HepG2 (cell line): Measurements from ENCODE around the gene MED1. TPM values are rescaled to one million over a fixed set of nuclear protein-coding genes. Genes with fewer than 3 reads are reported as not detected.

Source experiments
- ATAC-seq: fragments of 200-7000 bp; cut with Tn5 transposase; 3 replicates; pipeline ENCODE4 v1.9.1; 2020; ENCODE audit warnings: mild to moderate bottlenecking, moderate library complexity
- BruUV-seq: library from RNA; stranded (reverse); fragments of 400-500 nt; replicated peaks from 2 replicates; lab custom pipeline; 2021; lab: Mats Ljungman, UMichigan
- CTCF ChIA-PET: fragments of 300-600 bp; formaldehyde crosslinking; extraction: SDS; loops from one replicate; lab custom pipeline; 2021; ENCODE audit warnings: low total read pairs, inconsistent platforms, low intra/inter-chr PET ratio; lab: Yijun Ruan, JAX
- POLR2A ChIA-PET: fragments of 350-600 bp; sonication (Branson Sonifier 250); formaldehyde crosslinking; loops from one replicate; lab custom pipeline; 2020; ENCODE audit warnings: antibody characterized with exemption, inconsistent platforms; lab: Yijun Ruan, JAX
- DNase-seq: peaks from one replicate; pipeline ENCODE4 v3.0.0-alpha.2; 2015; ENCODE audit warnings: low spot score
- FAIRE-seq: peaks from 3 replicates; lab custom pipeline; 2011; peaks lifted over from hg19 to GRCh38; lab: Jason Lieb, UNC
- H2AFZ ChIP-seq: one replicate; pipeline ENCODE4 v1.6.1; 2011; ENCODE audit warnings: low read length, inconsistent platforms
- H3K27ac ChIP-seq: fragments of 300-600 bp; 3 replicates; pipeline ENCODE4 v1.8.0; 2011; ENCODE audit warnings: mixed run types, mild to moderate bottlenecking, mixed read lengths, low read length, inconsistent platforms; ENCODE audit not compliant: insufficient read depth; ENCODE audit errors: extremely low read length
- H3K27me3 ChIP-seq, 2 experiments: fragments of 200-600 bp in 1 of 2; 2 replicates in 1 of 2; 3 replicates in 1 of 2; pipeline versions ENCODE4 v1.6.0 to v1.8.0; 2011; ENCODE audit warnings: low read length in 2 of 2, mild to moderate bottlenecking in 2 of 2, moderate library complexity in 2 of 2, inconsistent platforms in 1 of 2; ENCODE audit not compliant: insufficient read depth in 2 of 2, control insufficient read depth in 1 of 2
- H3K36me3 ChIP-seq, 2 experiments: fragments of 200-600 bp in 1 of 2; replicated peaks in 1 of 2; 2 replicates in 1 of 2; 3 replicates in 1 of 2; pipeline versions ENCODE4 v1.5.1 to v1.8.0; 2011; ENCODE audit warnings: low read length in 2 of 2, inconsistent platforms in 1 of 2; ENCODE audit not compliant: insufficient read depth in 2 of 2, control insufficient read depth in 1 of 2
- H3K4me1 ChIP-seq: 2 replicates; pipeline ENCODE4 v1.5.1; 2012; ENCODE audit warnings: low read length, inconsistent platforms; ENCODE audit not compliant: insufficient read depth
- H3K4me2 ChIP-seq: 2 replicates; pipeline ENCODE4 v1.6.0; 2011; ENCODE audit warnings: low read depth, low read length, inconsistent platforms
- H3K4me3 ChIP-seq, 3 experiments: fragments of 200-600 bp in 1 of 3; sonication (generic), shearing (Covaris generic) in 1 of 3; replicated peaks in 1 of 3; 2 replicates each; pipeline ENCODE4 v1.5.1; 2011 to 2016; ENCODE audit warnings: low read length in 3 of 3, inconsistent platforms in 2 of 3, low read depth in 2 of 3, mild to moderate bottlenecking in 2 of 3, control low read depth in 1 of 3, mixed read lengths in 1 of 3; ENCODE audit not compliant: insufficient read depth in 1 of 3
- H3K79me2 ChIP-seq: one replicate; pipeline ENCODE4 v1.6.1; 2011; ENCODE audit warnings: low read length, inconsistent platforms; ENCODE audit not compliant: insufficient read depth
- H3K9ac ChIP-seq: 2 replicates; pipeline ENCODE4 v1.6.0; 2011; ENCODE audit warnings: mild to moderate bottlenecking, low read depth, low read length, inconsistent platforms; ENCODE audit not compliant: insufficient read depth
- H3K9me3 ChIP-seq: 2 replicates; pipeline ENCODE4 v1.5.1; 2012; ENCODE audit warnings: mild to moderate bottlenecking, low read length
- H4K20me1 ChIP-seq: 2 replicates; pipeline ENCODE4 v1.6.0; 2011; ENCODE audit warnings: inconsistent platforms, mild to moderate bottlenecking, low read length, moderate library complexity; ENCODE audit not compliant: insufficient read depth
- ARNT2 ChIP-seq: sonication (generic); formaldehyde crosslinking; IDR thresholded peaks from 2 replicates; pipeline ENCODE4 v1.8.0; 2022; ENCODE audit warnings: mild to moderate bottlenecking, low read depth, missing genetic modification reagents, moderate library complexity
- EEA1 ChIP-seq: sonication (generic); formaldehyde crosslinking; IDR thresholded peaks from 2 replicates; pipeline ENCODE4 v1.5.1; 2020; ENCODE audit warnings: mild to moderate bottlenecking, missing genetic modification reagents, borderline replicate concordance
- EZH2 ChIP-seq: conservative IDR thresholded peaks from 2 replicates; pipeline ENCODE4 v1.6.1; 2012; ENCODE audit warnings: mild to moderate bottlenecking, low read depth, low read length, moderate library complexity
- KDM3A ChIP-seq: IDR thresholded peaks from 2 replicates; pipeline ENCODE4 v1.6.1; 2018; ENCODE audit warnings: low read depth, missing compliant biosample characterization
- MTA1 ChIP-seq: sonication (generic); formaldehyde crosslinking; IDR thresholded peaks from 2 replicates; pipeline ENCODE4 v1.4.0; 2020; ENCODE audit warnings: missing genetic modification reagents, mild to moderate bottlenecking, borderline replicate concordance
- NFIC ChIP-seq: IDR thresholded peaks from 2 replicates; pipeline ENCODE4 v1.6.1; 2012; ENCODE audit warnings: mild to moderate bottlenecking, low read length, inconsistent platforms
- PCBP2 ChIP-seq: fragments of 200-400 bp; formaldehyde crosslinking; optimal IDR thresholded peaks from 2 replicates; pipeline ENCODE3; 2018; ENCODE audit warnings: low read length, low read depth; ENCODE audit not compliant: poor library complexity, severe bottlenecking
- PHF5A ChIP-seq: IDR thresholded peaks from one replicate; pipeline ENCODE4 v1.6.1; 2018; ENCODE audit warnings: low read depth, missing genetic modification reagents; ENCODE audit not compliant: unreplicated experiment
- RAD51 ChIP-seq: fragments of 450-650 bp; IDR thresholded peaks from 2 replicates; pipeline ENCODE4 v1.6.1; 2016; ENCODE audit warnings: borderline replicate concordance
- SNAI1 ChIP-seq: sonication (generic); formaldehyde crosslinking; IDR thresholded peaks from 2 replicates; pipeline ENCODE4 v1.5.0; 2020; ENCODE audit warnings: mild to moderate bottlenecking, missing genetic modification reagents, borderline replicate concordance
- SPEN ChIP-seq: sonication (generic); formaldehyde crosslinking; IDR thresholded peaks from 2 replicates; pipeline ENCODE4 v1.5.1; 2020; ENCODE audit warnings: low read depth, mild to moderate bottlenecking, missing genetic modification reagents
- SRSF1 ChIP-seq: fragments of 200-400 bp; formaldehyde crosslinking; optimal IDR thresholded peaks from 2 replicates; pipeline ENCODE3; 2017; ENCODE audit warnings: mild to moderate bottlenecking, low read depth, low read length, moderate library complexity
- ZBTB38 ChIP-seq: sonication (generic); formaldehyde crosslinking; IDR thresholded peaks from 2 replicates; pipeline ENCODE4 v1.5.1; 2020; ENCODE audit warnings: mild to moderate bottlenecking, missing genetic modification reagents
- ZC3H4 ChIP-seq: sonication (generic); formaldehyde crosslinking; IDR thresholded peaks from 2 replicates; pipeline ENCODE4 v1.4.0; 2020; ENCODE audit warnings: missing genetic modification reagents, borderline replicate concordance
- ZNF205 ChIP-seq: IDR thresholded peaks from 2 replicates; pipeline ENCODE4 v1.6.1; 2018; ENCODE audit warnings: missing biosample characterization, missing genetic modification reagents
- ZNF446 ChIP-seq: sonication (generic); formaldehyde crosslinking; IDR thresholded peaks from 2 replicates; pipeline ENCODE4 v1.5.0; 2020; ENCODE audit warnings: mild to moderate bottlenecking, missing genetic modification reagents
- ZNF672 ChIP-seq: sonication (generic); formaldehyde crosslinking; IDR thresholded peaks from 2 replicates; pipeline ENCODE4 v1.8.1; 2022; ENCODE audit warnings: missing genetic modification reagents
- ZNF790 ChIP-seq: sonication (generic); formaldehyde crosslinking; IDR thresholded peaks from 2 replicates; pipeline ENCODE4 v1.8.0; 2022; ENCODE audit warnings: missing genetic modification reagents, mild to moderate bottlenecking, borderline replicate concordance
- WGBS: methylation state at CpG from one replicate; pipeline ENCODE4 v1.1.6; 2017; ENCODE audit warnings: low lambda C conversion rate; 5-methylcytosine and 5-hydroxymethylcytosine counted together
- in situ Hi-C: cut with HindIII; loops from 2 replicates; pipeline ENCODE4 v1.10.0; 2017; ENCODE audit warnings: low pct_unique_long_range_greater_than_20kb; ENCODE audit not compliant: extremely low pct_ligation_motif_present
- intact Hi-C: fragments of 100-400 bp; cut with micrococcal nuclease; formaldehyde crosslinking; loops from one replicate; pipeline ENCODE4 v1.10.0; 2022; ENCODE audit not compliant: unreplicated experiment
- polyA plus RNA-seq, 8 experiments: library from polyadenylated mRNA; depleted of rRNA in 3 of 8; stranded (reverse) in 7 of 8; unstranded in 1 of 8; fragments of >200 nt; fragmentation: Illumina TruSeq in 4 of 8; extraction: Trizol in 4 of 8; gene quantifications; 2 replicates each; pipeline versions ENCODE4 v1.2.1 to v1.2.3, GENCODE V29; 2011 to 2016; ENCODE audit warnings: low read depth in 4 of 8, missing spikeins in 1 of 8, mixed read lengths in 1 of 8; ENCODE audit not compliant: insufficient read depth in 1 of 8
- total RNA-seq, 5 experiments: library from RNA; depleted of rRNA; stranded (reverse); fragments of >200 nt; fragmentation: Illumina TruSeq; extraction: Trizol; gene quantifications; 2 replicates each; pipeline ENCODE4 v1.2.3, GENCODE V29; 2016; ENCODE audit warnings: low read depth in 1 of 5
- TF ChIP-seq, protein P1 (sequence below): sonication (generic); formaldehyde crosslinking; IDR thresholded peaks from 2 replicates; pipeline ENCODE4 v1.4.0; 2020; ENCODE audit warnings: missing genetic modification reagents
- TF ChIP-seq, protein P2 (sequence below): sonication (generic); formaldehyde crosslinking; IDR thresholded peaks from 2 replicates; pipeline ENCODE4 v1.4.0; 2020; ENCODE audit warnings: missing genetic modification reagents, borderline replicate concordance

Gene MED1
- total and polyA plus RNA-seq, 2 of the 13 experiments (the other 11 are each of a cell fraction or from before 2014, with no cell fraction given), result 37.5 to 40.1 TPM

DNA sequence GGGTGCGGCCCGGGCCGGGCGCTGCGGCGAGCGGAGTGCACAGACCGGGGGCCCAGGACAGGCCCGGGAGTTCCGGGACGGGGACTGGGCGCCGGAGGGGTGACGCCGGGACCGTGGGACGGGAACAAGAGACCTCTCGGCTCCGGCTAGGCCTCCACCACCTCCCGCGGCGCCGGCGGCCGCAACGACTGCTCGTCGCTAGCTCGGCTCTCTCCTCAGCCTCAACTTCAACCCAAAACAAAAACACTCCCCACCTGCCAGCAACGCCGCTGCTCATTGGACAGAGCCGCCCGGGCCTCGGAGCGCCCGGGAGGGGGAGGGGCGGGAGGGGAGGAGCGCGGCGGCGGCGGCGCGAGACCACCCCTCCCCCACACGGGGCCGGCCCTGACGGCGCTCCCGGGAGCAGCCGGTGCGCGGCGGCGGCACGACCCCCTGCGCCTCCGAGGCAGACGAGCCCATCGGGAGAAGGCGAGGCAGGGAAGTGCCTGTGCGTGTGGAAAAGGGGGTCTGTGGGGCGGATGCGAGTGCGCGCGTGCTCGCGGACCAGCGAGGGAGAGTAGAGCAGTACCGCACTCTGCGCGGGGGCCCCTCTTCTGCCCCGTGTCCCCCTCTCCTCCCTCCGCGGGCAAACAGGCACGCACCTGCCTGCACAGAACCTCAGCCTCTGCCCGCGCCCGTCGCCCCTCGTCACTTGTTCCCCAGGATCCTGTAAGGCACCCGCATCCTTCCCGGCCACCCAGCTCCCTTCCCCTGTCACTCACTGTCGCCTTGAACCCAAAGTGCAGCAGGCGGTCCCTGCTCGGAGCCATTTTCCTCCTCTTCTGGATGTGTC lies 49.4 kb downstream of the MED1 start, which contains the start of gene FBXL20:
TSS of gene FBXL20 (minus strand) at position 215 of the 832 bp plus-strand sequence. CDS start 224 bp downstream, outside the sequence.
- H3K4me1 ChIP-seq, result peaks cover 20% of the 10 kb centered on the region
- H3K36me3 ChIP-seq, result peaks cover 3 to 6% of the 10 kb centered on the region in 2 experiments; a peak in 2 of 5 replicates
- ATAC-seq (peak; percentile 85), FAIRE-seq (no peak), DNase-seq (peak; percentile 89)
- intact Hi-C loops (no loop called here), in situ Hi-C loops (no loop called here)
- peak within 1 kb of the TSS; percentile 70 for H2AFZ ChIP-seq
- H3K9me3 ChIP-seq, result no peaks in the 10 kb centered on the region
- peak within 1 kb of the TSS; percentile 96 to 99 (median 97) for H3K4me3 ChIP-seq
- CTCF ChIA-PET, result no interaction called here
- POLR2A ChIA-PET, result interaction anchor here (0.7 to 3.8 kb wide), 8 partner anchors 8 to 294 kb away, joined by 3 to 23 read pairs (median 5); partner anchors contain the start of genes CDK12, MED1 and RPL19
- peak within 1 kb of the TSS; percentile 93 for H3K9ac ChIP-seq
- 2% methylated on average over 52 of the region's 86 CpGs for WGBS
- peak within 1 kb of the TSS; percentile 87 for H3K27ac ChIP-seq
- no peaks in the 10 kb centered on the region; a peak in 1 of 5 replicates for H3K27me3 ChIP-seq
- BruUV-seq, result no TSS peak
- H3K4me2 ChIP-seq, result peak within 1 kb of the TSS; percentile 95
- peaks cover 19% of the 10 kb centered on the region; the same call in 1 of the 2 replicates for H4K20me1 ChIP-seq
- H3K79me2 ChIP-seq, result peaks cover 38% of the 10 kb centered on the region
- TF ChIP-seq ARNT2 (CRISPR knock-in tag), result peak; percentile 44; the same call in 1 of the 2 replicates
- TF ChIP-seq ZNF205 (CRISPR knock-in tag), result no peak; the same call in 1 of the 2 replicates
- TF ChIP-seq KDM3A (CRISPR knock-in tag), result 0 out of 2 replicates have a peak, but pooled peaks have one; percentile 3
- no peak for TF ChIP-seq EZH2
- peak; percentile 77; the same call in 1 of the 2 replicates for TF ChIP-seq ZNF790 (CRISPR knock-in tag)
- no peak; the same call in 1 of the 2 replicates for TF ChIP-seq ZC3H4 (CRISPR knock-in tag)
- peak; percentile 47; the same call in 1 of the 2 replicates for TF ChIP-seq ZBTB38 (CRISPR knock-in tag)
- no peak for TF ChIP-seq NFIC
- no peak; the same call in 1 of the 2 replicates for TF ChIP-seq SNAI1 (CRISPR knock-in tag)
- TF ChIP-seq RAD51, result no peak
- TF ChIP-seq, protein P1, sequence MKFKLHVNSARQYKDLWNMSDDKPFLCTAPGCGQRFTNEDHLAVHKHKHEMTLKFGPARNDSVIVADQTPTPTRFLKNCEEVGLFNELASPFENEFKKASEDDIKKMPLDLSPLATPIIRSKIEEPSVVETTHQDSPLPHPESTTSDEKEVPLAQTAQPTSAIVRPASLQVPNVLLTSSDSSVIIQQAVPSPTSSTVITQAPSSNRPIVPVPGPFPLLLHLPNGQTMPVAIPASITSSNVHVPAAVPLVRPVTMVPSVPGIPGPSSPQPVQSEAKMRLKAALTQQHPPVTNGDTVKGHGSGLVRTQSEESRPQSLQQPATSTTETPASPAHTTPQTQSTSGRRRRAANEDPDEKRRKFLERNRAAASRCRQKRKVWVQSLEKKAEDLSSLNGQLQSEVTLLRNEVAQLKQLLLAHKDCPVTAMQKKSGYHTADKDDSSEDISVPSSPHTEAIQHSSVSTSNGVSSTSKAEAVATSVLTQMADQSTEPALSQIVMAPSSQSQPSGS (CRISPR knock-in tag), result no peak
- TF ChIP-seq SPEN (CRISPR knock-in tag), result peak; percentile 63
- TF ChIP-seq PCBP2, result no peak
- TF ChIP-seq, protein P2, sequence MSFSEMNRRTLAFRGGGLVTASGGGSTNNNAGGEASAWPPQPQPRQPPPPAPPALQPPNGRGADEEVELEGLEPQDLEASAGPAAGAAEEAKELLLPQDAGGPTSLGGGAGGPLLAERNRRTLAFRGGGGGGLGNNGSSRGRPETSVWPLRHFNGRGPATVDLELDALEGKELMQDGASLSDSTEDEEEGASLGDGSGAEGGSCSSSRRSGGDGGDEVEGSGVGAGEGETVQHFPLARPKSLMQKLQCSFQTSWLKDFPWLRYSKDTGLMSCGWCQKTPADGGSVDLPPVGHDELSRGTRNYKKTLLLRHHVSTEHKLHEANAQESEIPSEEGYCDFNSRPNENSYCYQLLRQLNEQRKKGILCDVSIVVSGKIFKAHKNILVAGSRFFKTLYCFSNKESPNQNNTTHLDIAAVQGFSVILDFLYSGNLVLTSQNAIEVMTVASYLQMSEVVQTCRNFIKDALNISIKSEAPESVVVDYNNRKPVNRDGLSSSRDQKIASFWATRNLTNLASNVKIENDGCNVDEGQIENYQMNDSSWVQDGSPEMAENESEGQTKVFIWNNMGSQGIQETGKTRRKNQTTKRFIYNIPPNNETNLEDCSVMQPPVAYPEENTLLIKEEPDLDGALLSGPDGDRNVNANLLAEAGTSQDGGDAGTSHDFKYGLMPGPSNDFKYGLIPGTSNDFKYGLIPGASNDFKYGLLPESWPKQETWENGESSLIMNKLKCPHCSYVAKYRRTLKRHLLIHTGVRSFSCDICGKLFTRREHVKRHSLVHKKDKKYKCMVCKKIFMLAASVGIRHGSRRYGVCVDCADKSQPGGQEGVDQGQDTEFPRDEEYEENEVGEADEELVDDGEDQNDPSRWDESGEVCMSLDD (CRISPR knock-in tag), result no peak
- peak; percentile 86 for TF ChIP-seq ZNF446 (CRISPR knock-in tag)
- peak; percentile 12 for TF ChIP-seq SRSF1
- TF ChIP-seq EEA1 (CRISPR knock-in tag), result peak; percentile 44; the same call in 1 of the 2 replicates
- 0 out of 2 replicates have a peak, but pooled peaks have one; percentile 13 for TF ChIP-seq ZNF672
- peak; percentile 37 for TF ChIP-seq PHF5A (CRISPR knock-in tag)
- 0 out of 2 replicates have a peak, but pooled peaks have one; percentile 31 for TF ChIP-seq MTA1
